GM10847 (cell line): ENCODE results near the gene DMD.

Source experiments
- POLR2A ChIP-seq: IDR thresholded peaks from 2 replicates; pipeline ENCODE4 v1.6.1; 2011; ENCODE audit not compliant: insufficient read length; ENCODE audit errors: extremely low read depth

Gene DMD

DNA sequence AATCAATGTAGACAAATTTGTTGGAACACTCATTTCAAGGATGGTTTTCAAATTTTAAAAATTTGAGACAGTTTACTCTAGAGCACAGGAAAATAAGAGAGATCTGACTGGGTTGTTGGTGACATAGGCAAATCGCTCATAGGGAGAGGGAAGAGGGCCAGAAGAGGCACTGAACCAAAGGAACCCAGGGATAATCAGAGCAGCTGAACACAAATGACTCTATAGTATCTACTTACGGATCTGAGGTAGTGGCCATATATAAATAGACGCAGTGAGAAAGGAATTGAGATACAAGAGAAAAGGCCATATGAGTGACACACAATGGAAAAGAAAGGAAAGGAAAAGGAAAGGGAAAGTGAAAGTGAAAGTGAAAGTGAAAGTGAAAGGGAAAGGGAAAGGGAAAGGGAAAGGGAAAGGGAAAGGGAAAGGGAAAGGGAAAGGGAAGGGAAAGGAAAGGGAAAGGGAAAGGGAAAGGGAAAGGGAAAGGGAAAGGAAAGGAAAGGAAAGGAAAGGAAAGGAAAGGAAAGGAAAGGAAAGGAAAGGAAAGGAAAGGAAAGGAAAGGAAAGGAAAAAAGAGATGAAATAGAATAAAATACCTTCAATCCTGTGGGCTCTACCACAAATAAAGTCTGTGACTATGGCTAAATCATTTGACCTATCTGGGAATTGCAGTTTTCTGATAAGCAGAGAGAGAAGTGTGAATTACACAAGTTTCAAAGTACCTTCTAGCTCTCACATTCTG is 759.2 kb downstream of the DMD start:
- TF ChIP-seq POLR2A, result no peak

- no peak for TF ChIP-seq POLR2A
Measured at GRCh38 chrX:32448945-32449344, 762.4 kb downstream of the DMD start.

- TF ChIP-seq POLR2A, result no peak
Measured at GRCh38 chrX:32448320-32448719, 763.0 kb downstream of the DMD start.

GRCh38 chrX:32447640-32448039 is 763.7 kb downstream of the DMD start:
- TF ChIP-seq POLR2A, result no peak

- TF ChIP-seq POLR2A, result no peak
Measured at GRCh38 chrX:32443841-32444240, 767.5 kb downstream of the DMD start.

DNA sequence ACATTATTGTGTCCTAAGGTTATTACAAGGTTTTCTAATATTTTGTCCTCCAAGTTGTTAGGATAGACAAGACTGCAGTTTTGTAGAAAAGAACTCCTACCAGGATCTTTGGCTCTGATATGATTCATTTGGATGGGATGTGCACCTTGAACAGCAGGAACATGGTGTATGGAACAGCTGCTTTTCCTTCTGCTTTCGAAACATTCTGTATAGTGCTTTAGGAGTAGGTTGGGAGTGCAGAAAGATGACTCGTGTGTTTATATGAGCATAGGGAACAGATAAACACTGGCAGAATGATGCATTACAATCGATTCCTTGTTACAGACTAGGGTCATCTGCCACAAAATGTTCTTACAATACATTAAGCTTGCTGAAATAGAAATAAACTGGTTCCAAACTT is 790.1 kb downstream of the DMD start:
- TF ChIP-seq POLR2A, result no peak

DNA sequence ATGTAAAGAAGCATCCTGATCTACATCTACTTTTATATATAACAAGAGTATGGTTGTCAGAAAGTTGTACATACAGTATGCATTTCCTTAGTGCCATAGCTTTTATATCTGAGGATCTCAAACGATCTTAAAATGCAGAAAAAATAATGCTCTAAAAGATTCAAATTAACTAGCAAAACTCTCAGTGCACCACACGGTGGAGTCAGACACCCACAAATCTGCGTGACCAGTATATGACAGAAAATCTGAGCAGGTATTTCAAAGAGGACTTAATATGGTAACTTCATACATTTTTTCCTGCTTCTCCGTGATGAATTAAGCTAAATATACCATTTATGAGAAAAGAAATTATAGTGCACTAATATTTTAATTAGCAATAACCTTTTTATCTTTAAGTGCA is 803.0 kb downstream of the DMD start:
- TF ChIP-seq POLR2A, result no peak

DNA sequence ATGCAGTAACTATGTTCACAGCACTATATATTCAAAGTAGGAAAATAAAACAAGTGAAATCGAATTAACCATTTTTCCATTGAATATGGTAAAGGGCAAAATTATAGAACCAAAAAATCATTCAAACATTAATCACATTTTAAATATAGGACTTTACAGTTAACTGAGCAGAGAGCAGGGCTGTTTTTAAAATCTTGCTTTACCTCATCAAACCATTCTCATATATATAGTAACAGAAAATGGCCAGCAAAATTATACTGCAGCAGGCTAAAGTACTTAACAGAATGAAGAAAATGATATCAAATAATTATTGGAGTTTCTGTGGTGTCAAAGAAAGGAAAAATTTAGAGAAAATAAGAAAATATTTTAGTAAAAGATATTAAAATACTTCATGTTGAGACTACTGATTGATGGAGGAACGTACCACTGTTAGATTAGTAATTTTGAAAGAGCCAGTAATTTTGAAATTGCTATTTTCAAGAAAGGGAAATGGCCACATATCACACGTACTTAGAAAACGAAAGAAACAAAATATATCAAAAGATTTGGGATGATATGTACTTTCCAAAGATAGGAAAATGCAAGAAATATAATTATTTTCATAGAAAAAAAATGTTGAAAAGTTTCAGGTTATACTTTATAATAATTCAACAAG is 813.7 kb downstream of the DMD start:
- no peak for TF ChIP-seq POLR2A

DNA sequence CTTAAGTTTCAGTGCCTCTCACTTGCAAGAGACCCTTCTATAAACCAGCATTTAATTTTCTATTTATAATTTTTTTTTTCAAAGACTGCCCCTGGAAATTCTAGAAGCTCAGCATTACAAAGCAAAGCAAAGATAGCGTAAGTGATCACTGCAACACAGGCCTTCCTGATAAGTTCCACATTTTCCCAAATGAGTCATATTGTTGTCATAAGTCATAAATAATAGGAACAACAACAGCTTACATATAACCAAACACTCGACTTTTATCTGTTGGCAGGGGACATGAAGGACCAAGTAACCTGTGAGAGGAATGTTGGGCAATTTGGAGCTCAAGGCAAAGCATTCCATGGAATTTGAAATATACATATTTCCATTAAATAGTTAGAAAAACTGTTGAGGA is 815.5 kb downstream of the DMD start:
- TF ChIP-seq POLR2A, result no peak

- TF ChIP-seq POLR2A, result no peak
Measured at GRCh38 chrX:32392655-32393054, 818.7 kb downstream of the DMD start.

DNA sequence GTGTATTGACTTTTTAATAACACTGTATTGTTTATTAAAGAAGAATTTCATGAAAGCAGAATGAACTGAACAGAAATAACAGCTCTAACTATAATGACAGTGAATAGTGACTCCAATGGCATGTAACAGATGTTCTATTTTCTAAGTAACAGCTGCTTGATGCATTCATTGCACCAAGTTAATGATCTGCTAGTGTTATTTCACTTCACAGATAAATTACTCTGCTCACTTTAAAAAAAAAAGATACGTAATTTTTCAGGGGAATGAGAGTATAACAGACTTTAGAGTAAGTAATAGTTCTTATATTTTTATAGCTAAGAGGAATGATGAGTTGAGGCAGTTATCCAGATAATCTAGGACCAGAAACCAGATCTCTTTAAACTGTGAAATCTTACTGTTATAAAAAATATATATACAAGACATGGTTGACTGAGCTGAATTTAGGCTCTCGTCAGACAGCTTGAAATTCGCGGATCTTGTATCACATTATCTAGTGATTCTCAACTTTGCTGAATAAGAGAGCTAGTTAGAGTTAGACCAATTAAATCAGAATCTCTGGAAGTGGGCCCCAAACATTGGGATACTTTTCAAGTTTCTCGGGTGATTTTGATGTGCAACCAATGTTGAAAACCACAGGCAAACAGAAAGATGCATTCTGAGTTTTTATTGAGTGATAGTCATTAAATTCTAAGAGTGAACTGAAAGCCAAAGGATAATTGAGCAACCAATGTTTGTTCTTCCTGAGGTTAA is 840.7 kb downstream of the DMD start:
- no peak for TF ChIP-seq POLR2A

GRCh38 chrX:32293962-32294700 is 917.2 kb downstream of the DMD start:
- no peak for TF ChIP-seq POLR2A

- no peak for TF ChIP-seq POLR2A
Measured at GRCh38 chrX:32289356-32289755, 922.0 kb downstream of the DMD start.

DNA sequence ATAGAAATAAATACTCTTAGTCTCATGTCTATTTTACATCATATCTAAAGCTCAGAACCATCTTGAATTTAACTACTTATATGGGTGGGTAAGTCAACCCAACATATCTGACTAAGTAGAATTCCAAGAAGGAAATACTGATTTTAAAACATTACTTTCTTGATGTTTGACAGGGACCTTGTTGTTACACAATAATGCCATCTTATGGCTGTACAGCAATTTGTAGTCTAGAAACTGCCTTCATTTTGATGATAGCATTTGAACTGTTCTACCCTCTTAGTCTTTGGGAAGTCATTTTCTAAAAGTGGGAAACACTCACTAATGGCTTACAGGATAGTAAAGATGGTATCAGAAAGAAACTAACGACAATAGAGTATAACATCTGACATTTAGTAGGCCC is 929.5 kb downstream of the DMD start:
- TF ChIP-seq POLR2A, result no peak

DNA sequence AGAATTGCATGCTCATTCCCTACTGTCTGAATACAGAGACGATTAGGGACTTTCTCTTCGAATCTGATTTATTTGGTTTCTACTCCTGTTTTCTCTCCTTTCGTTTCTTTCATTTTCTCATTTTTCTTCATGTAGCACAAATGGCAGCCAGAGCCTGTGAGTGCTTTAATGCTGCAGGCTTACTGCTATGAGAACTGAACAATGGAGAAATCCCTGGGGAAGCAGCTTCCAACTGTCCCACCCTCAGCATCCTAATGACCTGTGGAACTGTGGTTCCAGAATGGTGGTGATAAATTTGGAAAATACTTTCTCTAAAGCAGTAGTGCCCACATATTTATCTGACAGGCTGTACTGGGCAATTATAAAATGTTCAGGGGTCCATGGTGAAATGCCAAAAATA is 930.4 kb downstream of the DMD start:
- no peak for TF ChIP-seq POLR2A
